Karpas-422 (cell line): ENCODE data around the gene TFEB. TPM values are rescaled to one million over a fixed set of nuclear protein-coding genes. Genes with fewer than 3 reads are reported as not detected.

ENCODE experiments used
- DNase-seq: peaks from one replicate; pipeline ENCODE4 v3.0.0-alpha.2; 2015
- H2AFZ ChIP-seq: fragments of 200-600 bp; sonication (generic); 2 replicates; pipeline ENCODE4 v1.6.1; 2014; ENCODE audit warnings: antibody characterized with exemption, low read length, mixed read lengths
- H3K27ac ChIP-seq: fragments of 200-600 bp; sonication (generic); 2 replicates; pipeline ENCODE4 v1.5.1; 2014; ENCODE audit warnings: mild to moderate bottlenecking, low read length, moderate library complexity
- H3K27me3 ChIP-seq: fragments of 200-600 bp; sonication (generic); 2 replicates; pipeline ENCODE4 v1.6.1; 2014; ENCODE audit warnings: low read length, mixed read lengths
- H3K36me3 ChIP-seq: fragments of 200-600 bp; sonication (generic); 2 replicates; pipeline ENCODE4 v1.6.1; 2014; ENCODE audit warnings: low read length, mixed read lengths; ENCODE audit not compliant: insufficient read depth
- H3K4me1 ChIP-seq: fragments of 200-600 bp; sonication (generic); 2 replicates; pipeline ENCODE4 v1.6.1; 2014; ENCODE audit warnings: mild to moderate bottlenecking, low read length, mixed read lengths
- H3K4me2 ChIP-seq: fragments of 200-600 bp; sonication (generic); 2 replicates; pipeline ENCODE4 v1.6.1; 2014; ENCODE audit warnings: low read length, low read depth, mild to moderate bottlenecking; ENCODE audit not compliant: poor library complexity, severe bottlenecking
- H3K4me3 ChIP-seq: fragments of 200-600 bp; sonication (generic); 2 replicates; pipeline ENCODE4 v1.5.1; 2014; ENCODE audit warnings: mild to moderate bottlenecking, antibody characterized with exemption, low read length, mixed read lengths
- H3K79me2 ChIP-seq: fragments of 200-600 bp; sonication (generic); 2 replicates; pipeline ENCODE4 v1.6.1; 2014; ENCODE audit warnings: mild to moderate bottlenecking, low read length, mixed read lengths
- H3K9ac ChIP-seq: fragments of 200-600 bp; sonication (generic); 2 replicates; pipeline ENCODE4 v1.6.0; 2014; ENCODE audit warnings: low read length
- H3K9me2 ChIP-seq: fragments of 200-600 bp; sonication (generic), shearing (Covaris generic); replicated peaks from 2 replicates; pipeline ENCODE4 v1.6.0; 2014; ENCODE audit warnings: mild to moderate bottlenecking, low read length, moderate library complexity; ENCODE audit not compliant: insufficient read depth
- H3K9me3 ChIP-seq: fragments of 300-700, 200-600 bp; sonication (generic); 2 replicates; pipeline ENCODE4 v1.6.1; 2014; ENCODE audit warnings: low read length, mixed read lengths
- H4K20me1 ChIP-seq: fragments of 200-600 bp; sonication (generic); 2 replicates; pipeline ENCODE4 v1.6.1; 2014; ENCODE audit warnings: mild to moderate bottlenecking, antibody characterized with exemption, low read length, low read depth; ENCODE audit not compliant: insufficient read depth
- small RNA-seq: library from RNA; depleted of rRNA; stranded (forward); fragments of <200 nt; gene quantifications from one replicate; pipeline ENCODE3, GENCODE V24; 2014
- total RNA-seq: library from RNA; depleted of rRNA; stranded (reverse); fragments of >200 nt; shearing (Covaris generic); gene quantifications from 2 replicates; pipeline ENCODE4 v1.2.3, GENCODE V29; 2014; ENCODE audit warnings: low replicate concordance; rRNA removed

Gene TFEB
- total RNA-seq, 1 experiment from 2014 or later, result 72.3 TPM

DNA sequence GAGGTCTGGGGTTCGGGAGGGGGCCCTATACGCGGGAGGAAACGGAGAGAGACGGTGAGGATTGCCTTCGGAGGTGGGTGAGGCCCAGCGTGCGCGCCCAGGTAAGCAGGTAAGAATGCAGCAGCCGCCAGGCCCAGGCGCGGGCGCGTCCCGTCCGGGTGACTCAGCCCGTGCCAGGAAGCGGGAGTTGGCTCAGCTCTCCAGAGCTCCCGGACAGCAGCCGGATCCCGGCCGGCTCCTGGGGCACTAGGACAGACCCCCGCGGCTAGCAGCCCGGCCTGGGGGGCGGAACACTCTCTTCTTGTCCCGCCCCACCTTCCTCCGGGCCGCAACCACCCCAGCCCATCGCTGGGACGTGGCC, 98.6 kb downstream of the TFEB start:
- Histone ChIP-seq H3K9ac (no peak overlapping the region), H3K4me1 (no peaks in the 10 kb centered on the region), H4K20me1 (no peaks in the 10 kb centered on the region), H3K79me2 (no peaks in the 10 kb centered on the region), H3K27me3 (no peaks in the 10 kb centered on the region), H3K9me2 (no peaks in the 10 kb centered on the region), H3K9me3 (no peaks in the 10 kb centered on the region), H2AFZ (no peak overlapping the region), H3K36me3 (no peaks in the 10 kb centered on the region), H3K4me3 (no peak overlapping the region), H3K4me2 (no peak overlapping the region), H3K27ac (no peak overlapping the region)
- no peak for DNase-seq

GRCh38 chr6:41635365-41635764, 100.0 kb downstream of the TFEB start:
- Histone ChIP-seq H3K36me3 (no peaks in the 10 kb centered on the region), H3K4me2 (no peak overlapping the region), H3K9me3 (no peaks in the 10 kb centered on the region), H3K79me2 (no peaks in the 10 kb centered on the region), H3K27me3 (no peaks in the 10 kb centered on the region), H3K4me1 (no peaks in the 10 kb centered on the region), H3K9ac (no peak overlapping the region), H4K20me1 (no peaks in the 10 kb centered on the region), H3K9me2 (no peaks in the 10 kb centered on the region), H3K4me3 (no peak overlapping the region), H2AFZ (no peak overlapping the region), H3K27ac (no peak overlapping the region)
- no peak for DNase-seq

DNA sequence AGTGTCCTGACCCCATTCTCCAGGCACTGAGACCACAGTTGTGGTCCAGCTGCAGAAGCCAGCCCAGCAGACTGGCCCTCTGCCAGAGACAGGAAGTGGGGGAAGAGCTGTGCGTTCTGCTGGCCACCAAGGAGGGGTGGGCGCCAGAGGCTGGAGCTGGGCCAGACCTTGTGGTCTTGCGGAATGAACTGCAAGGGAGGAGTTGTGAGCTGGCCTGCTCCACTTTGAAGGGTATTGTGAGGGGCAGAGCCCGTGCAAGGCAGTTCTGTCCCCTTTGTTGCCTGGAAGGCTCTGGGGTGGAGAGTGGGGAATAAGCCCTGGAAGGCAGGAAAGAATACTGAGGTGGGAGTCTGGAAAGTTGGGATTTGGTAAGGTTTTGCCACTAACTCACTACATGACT, 100.8 kb downstream of the TFEB start:
- H4K20me1 ChIP-seq, result no peaks in the 10 kb centered on the region
- no peaks in the 10 kb centered on the region for H3K4me1 ChIP-seq
- H3K9me2 ChIP-seq, result no peaks in the 10 kb centered on the region
- H3K4me3 ChIP-seq, result no peak overlapping the region
- no peak overlapping the region for H2AFZ ChIP-seq
- no peak for DNase-seq
- H3K9ac ChIP-seq, result no peak overlapping the region
- H3K4me2 ChIP-seq, result no peak overlapping the region
- no peaks in the 10 kb centered on the region for H3K79me2 ChIP-seq
- H3K9me3 ChIP-seq, result no peaks in the 10 kb centered on the region
- no peak overlapping the region for H3K27ac ChIP-seq
- no peaks in the 10 kb centered on the region for H3K36me3 ChIP-seq
- no peaks in the 10 kb centered on the region for H3K27me3 ChIP-seq

Small RNAs within 50 kb of the gene (small RNA-seq; reads per million reads assigned to genes)
- not detected for gene AL365205.3

Other genes starting within 250 kb of the TFEB start
- 3.6 and 5.0 TPM in 2 replicates for gene FOXP4, start 189.2 kb downstream of the TFEB start, total RNA-seq
- gene MDFI, start 97.1 kb downstream of the TFEB start, total RNA-seq, result not detected in 2 replicates
- not detected in 2 replicates for gene PGC, start 11.8 kb upstream of the TFEB start, total RNA-seq
- 4.8 and 9.5 TPM in 2 replicates for gene FRS3, start 44.3 kb upstream of the TFEB start, total RNA-seq
- 0.41 and 2.8 TPM in 2 replicates for gene PRICKLE4, start 45.2 kb upstream of the TFEB start, total RNA-seq
- 119 and 229 TPM in 2 replicates for gene TOMM6, start 52.1 kb upstream of the TFEB start, total RNA-seq
- gene USP49, start 159.8 kb upstream of the TFEB start, total RNA-seq, result 6.5 and 10.7 TPM in 2 replicates
- 24.1 and 31.5 TPM in 2 replicates for gene MED20, start 185.5 kb upstream of the TFEB start, total RNA-seq
- gene BYSL, start 185.9 kb upstream of the TFEB start, total RNA-seq, result 17.9 and 32.8 TPM in 2 replicates
- 63.5 and 74.8 TPM in 2 replicates for gene CCND3, start 206.2 kb upstream of the TFEB start, total RNA-seq